Measurements from ENCODE around the gene CTLA4.
A peak's percentile ranks its signal among the peaks of the same experiment; 100 is the strongest.
"Not testable (repeated sequence)": the region's sequence is repeated elsewhere in the genome, so short reads cannot be mapped to it uniquely, and the experiment has no call there.

CTLA4 gene

GRCh38 chr2:203858176-203858575 is 9.4 kb upstream of the CTLA4 start:
- no peak for DNase-seq (ENCODE audit: low spot score)

DNA sequence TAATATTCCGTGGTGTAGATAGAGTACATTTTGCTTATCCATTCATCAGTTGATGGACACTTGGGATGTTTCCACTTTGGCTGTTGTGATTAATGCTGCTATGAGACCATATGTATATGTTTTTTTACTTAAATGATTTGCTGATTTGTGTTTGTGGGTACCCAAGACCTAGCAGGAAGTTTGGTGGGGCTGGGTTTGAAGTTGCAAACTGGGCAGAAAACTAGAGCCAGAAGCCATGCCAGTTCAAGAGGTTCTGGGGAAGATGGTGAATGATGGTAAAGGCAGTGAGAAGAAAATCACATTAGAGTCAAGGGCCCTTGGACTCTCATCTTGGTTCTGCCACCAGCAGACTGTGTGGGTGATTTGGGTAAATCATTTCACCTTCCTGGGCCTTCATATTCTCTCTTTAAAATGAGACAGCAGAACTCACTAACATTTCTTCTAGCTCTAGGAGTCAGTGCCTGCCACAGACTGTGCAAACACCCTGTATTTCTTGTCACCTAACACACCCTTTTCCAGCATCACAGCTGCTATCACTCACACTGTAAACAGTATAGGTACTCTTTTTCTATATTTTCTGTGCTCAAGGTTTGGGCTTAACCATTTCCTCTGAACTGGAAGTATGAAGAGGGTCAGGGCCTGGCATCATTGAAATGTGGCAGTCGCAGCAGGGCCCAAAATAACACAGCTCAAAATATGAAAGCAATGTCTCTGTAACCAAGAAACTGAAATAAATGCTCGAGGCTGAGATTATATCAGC is 8.4 kb upstream of the CTLA4 start:
- DNase-seq (ENCODE audit: low spot score), result no peak

DNA sequence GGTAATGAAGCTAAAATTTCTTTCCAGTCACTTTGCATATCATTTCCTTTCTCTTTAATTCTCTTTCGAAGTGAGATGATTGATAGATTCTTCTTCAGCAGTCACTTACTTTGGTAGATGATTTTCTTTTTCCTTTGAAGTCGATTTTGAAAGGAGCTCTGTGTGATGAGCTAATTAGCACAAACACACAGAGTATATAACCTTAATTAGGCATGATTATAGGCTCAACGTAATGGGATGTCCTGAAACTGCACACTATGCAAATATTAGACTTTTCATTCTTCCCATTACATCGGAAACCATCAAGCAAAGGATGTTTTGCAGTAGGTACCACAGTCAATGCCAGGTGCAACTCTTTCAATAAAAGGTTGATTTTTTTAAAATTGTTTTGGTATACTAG is 6.4 kb upstream of the CTLA4 start:
- DNase-seq (ENCODE audit: low spot score), result no peak

DNA sequence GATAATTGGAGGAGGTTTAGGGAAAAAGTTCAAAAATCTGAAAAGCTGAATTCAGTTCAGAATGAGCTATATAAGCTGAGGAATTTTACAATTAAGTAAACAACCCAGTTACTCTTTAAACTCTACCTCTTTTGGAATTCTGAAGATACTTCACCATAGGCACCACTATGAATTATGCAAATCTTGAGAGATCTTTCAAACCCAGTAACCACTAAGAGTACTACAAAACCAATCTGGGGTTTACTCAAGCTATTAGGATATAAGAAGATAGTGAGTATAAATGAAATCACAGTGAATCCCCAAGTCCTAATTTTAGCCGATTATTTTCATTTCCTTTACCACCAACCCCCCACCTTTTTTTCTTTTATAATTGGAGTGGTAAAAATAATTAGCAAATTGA is 6.0 kb upstream of the CTLA4 start:
- DNase-seq (ENCODE audit: low spot score), result no peak

DNA sequence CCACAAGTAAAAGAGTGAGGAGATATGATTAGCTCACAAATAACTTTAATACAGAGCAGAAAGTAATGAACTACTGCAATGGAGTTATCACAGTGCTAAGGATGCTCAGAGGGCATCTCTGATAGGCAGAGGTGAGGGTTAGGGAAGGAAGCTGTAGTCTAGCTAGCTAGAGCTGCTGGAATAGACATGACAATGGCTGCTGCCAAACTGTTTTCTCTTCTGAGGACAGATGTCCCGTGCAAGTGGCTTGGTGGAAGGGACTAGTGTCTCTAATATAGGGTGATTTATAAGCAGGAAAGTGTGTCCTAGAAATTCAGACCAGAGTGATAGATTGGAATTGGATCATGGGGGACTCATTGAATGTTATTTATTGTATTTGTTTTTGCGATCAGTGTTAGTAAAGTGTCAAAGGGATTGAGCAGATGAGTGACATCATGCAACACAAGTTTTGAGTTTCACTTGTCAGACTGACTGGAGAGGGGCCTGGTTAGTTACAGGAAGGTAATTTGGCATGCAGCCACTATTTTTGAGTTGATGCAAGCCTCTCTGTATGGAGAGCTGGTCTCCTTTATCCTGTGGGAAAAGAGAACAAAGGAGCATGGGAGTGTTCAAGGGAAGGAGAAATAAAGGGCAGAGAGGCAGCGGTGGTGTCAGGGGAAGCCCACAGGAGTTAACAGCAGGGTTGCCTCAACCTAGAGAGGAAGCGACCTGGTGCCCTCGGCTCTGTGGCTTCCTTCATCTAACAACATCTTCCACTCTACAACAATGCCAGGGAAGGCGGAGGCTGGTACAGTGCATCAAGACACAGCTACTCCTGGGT is 1.9 kb downstream of the CTLA4 start:
- no peak for DNase-seq (ENCODE audit: low spot score)

- no peak for DNase-seq (ENCODE audit: low spot score)
These were observed 2.9 kb downstream of the CTLA4 start for GRCh38 chr2:203870481-203870880.

DNA sequence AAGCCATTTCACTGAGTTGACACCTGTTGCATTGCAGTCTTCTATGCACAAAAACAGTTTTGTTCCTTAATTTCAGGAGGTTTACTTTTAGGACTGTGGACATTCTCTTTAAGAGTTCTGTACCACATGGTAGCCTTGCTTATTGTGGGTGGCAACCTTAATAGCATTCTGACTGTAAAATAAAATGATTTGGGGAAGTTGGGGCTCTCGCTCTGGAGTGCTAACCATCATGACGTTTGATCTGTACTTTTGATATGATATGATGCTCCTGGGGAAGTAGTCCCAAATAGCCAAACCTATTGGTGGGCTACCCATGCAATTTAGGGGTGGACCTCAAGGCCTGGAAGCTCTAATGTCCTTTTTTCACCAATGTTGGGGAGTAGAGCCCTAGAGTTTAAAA is 3.4 kb downstream of the CTLA4 start:
- DNase-seq (ENCODE audit: low spot score), result peak; percentile 23

GRCh38 chr2:203871371-203871983 is 3.9 kb downstream of the CTLA4 start:
- DNase-seq (ENCODE audit: low spot score), result no peak

DNA sequence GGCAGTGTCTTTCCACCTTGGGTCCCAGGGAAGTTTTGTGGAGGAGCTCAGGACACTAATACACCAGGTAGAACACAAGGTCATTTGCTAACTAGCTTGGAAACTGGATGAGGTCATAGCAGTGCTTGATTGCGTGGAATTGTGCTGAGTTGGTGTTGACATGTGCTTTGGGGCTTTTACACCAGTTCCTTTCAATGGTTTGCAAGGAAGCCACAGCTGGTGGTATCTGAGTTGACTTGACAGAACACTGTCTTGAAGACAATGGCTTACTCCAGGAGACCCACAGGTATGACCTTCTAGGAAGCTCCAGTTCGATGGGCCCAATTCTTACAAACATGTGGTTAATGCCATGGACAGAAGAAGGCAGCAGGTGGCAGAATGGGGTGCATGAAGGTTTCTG is 5.9 kb downstream of the CTLA4 start:
- no peak for DNase-seq (ENCODE audit: low spot score)

DNA sequence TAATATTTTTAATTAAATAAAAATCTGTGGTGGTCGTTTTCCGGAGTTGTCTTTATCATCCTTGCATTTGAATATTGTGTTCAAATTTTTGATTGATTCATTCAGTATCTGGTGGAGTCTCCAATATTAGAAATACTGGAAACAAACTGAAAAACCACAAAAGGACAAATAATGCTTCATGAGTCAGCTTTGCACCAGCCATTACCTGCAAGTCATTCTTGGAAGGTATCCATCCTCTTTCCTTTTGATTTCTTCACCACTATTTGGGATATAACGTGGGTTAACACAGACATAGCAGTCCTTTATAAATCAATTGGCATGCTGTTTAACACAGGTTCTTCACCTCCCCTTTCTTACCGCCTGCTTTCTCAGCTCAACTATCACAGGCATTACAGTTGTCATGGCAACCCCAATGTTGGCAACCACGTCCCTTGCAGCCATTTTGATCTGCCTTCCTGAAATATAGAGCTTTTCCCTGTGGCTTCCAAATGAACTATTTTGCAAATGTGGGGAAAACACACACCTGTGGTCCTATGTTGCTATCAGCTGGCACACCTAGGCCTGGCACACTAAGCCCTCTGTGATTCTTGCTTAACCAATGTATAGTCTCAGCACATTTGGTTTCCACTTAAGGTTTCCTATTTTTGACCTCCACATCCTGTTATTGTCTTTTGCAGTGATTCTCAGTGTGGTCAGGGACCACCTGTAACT is 6.5 kb downstream of the CTLA4 start:
- DNase-seq (ENCODE audit: low spot score), result no peak

- DNase-seq (ENCODE audit: low spot score), result no peak
These were observed 7.9 kb downstream of the CTLA4 start for GRCh38 chr2:203875471-203875870.

DNA sequence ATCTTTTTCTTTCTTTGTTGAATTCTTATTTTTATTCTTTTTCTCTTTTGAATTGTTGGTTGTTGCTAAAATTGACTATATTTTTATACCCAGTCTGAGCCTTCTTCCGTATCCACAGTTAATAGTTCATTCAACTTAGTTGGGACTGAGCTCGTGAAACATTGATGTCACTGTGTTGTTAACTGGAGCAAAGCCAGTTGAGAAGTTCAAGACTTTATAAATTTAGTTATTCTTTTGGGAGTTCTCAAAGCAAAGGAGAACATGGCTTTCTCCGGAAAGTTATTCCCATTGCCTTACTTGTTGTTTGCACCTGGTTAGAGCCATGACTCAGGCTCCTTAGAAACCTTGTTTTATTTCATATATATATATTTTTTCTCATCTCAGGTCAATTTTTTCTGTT is 8.8 kb downstream of the CTLA4 start:
- no peak for DNase-seq (ENCODE audit: low spot score)

DNA sequence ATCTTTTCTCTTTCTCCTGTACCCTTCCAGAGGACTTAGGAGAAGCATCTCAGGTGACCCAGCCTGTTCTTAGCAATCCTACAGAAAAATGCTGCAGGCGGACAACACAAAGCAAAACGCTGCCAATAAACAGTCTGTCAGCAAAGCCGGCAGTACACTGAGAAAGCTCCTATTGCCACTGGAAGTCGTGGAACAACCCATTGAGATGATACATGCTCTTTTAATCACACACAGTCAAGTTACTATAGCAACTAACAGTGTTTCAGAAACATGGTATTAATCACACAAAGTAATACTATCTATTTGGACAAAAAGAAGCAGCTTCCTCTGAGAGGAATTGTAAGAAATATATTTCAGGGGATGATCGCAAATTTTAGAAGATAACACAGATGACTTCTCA is 10.5 kb downstream of the CTLA4 start:
- DNase-seq (ENCODE audit: low spot score), result no peak

- DNase-seq (ENCODE audit: low spot score), result peak; percentile 30
These were observed 13.1 kb downstream of the CTLA4 start for GRCh38 chr2:203880557-203881125.

- not testable (repeated sequence) for DNase-seq (ENCODE audit: low spot score)
These were observed 13.6 kb downstream of the CTLA4 start for GRCh38 chr2:203881185-203881584.

DNA sequence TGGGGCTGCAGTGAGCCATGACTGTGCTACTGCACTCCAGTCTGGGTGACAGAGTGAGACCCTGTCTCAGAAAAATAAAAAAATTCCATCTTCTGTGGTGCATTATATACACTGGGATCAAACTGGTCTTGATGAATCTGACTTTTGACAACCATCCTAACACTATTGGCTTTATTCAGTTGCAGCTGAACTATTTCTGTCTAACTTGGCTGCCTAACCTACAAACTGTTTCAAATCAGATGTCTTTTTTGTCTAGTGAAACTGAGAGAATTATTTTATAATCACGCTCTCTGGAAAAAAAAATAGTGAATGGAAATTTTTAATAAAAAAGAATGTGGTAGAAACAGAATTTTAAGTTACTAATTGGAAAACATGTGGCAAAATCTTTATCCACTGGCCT is 15.0 kb downstream of the CTLA4 start:
- no peak for DNase-seq (ENCODE audit: low spot score)

DNA sequence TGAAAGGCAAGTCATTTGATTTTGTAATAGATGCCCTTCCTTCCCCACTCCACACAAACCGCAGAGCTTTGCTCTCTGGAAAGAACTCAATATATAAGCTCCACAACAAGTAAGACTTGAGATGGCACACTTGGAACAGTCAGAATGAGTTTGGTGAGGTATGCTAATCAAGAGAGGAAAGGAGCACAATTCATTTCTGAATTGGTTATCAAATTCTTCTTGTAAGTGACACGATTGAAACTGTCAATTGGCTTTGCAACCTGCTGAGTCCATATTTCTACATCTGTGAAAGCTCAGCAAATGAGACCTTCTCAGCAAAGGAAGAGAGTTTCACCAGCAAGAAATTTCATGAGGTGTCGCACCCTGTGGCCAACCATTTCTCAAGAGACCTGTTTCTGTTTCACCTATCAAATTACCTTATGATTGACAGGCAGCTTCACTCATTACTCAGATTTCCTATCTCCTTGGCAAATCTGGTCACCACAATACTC is 19.1 kb downstream of the CTLA4 start:
- peak; percentile 42 for DNase-seq (ENCODE audit: low spot score)

DNA sequence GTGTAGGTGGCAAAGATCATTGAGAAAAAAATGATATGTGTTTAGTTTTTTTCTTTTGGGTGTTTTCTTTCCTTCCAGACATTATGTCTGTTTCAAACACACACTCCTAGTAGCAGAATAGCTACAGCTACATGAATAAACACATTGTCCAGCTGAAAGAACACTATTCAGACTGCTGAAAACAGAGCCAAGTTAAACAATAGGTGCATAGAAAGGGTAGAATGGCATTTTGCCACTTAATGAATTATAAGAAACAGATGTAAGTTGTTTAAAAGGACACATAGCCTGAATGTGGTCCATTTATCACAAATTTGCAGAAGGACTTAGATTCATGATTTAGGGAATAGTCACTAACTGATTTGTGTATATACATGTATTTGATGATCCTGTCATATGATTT is 20.1 kb downstream of the CTLA4 start:
- DNase-seq (ENCODE audit: low spot score), result peak; percentile 96

DNA sequence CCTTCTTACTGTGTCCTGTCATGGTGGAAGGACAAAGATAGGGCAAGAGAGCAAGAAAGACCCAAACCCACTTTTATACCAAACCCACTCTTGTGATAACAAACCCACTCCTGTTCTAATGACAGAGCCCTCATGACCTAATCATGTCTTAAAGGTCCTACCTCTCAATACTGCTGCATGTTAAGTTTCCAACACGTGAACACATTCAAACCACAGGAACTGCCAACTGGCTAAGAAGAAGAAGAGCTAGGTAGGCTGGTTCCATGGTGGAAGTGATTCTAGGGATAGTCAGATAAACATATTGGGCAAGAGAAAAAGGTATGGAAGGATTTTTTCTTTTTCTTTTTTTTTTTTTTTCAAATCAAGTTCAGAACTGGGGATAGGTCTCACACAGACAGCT is 22.0 kb downstream of the CTLA4 start:
- no peak for DNase-seq (ENCODE audit: low spot score)

GRCh38 chr2:203889944-203890343 is 22.4 kb downstream of the CTLA4 start:
- DNase-seq (ENCODE audit: low spot score), result no peak

GRCh38 chr2:203890733-203891132 is 23.2 kb downstream of the CTLA4 start:
- no peak for DNase-seq (ENCODE audit: low spot score)

DNA sequence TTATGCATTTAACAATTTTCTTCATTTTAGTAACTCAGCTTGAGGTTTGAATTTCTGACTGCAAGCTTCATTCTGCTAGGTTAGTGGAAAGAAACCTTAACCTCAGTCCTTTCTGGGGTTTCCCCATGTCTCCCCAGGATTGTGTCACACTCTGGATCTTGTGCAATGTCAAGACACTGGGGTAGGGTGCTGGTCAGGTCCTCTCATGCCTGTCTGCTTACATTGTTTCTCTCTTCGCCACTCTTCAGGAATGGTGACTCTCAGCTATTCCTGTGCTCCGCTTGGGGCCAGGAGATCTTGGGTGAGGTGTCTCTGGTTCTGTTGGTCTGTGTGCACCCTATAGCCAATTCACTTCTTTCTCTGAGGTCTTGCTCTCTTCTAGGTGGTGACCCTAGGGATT is 23.9 kb downstream of the CTLA4 start:
- peak; percentile 66 for DNase-seq (ENCODE audit: low spot score)

Data from pons (tissue), 1 donor.